Stimulated activated CD8-positive, alpha-beta memory T cell treated with anti-CD3 and anti-CD28 coated beads, Interleukin-15, amount 100 ng/mL, for 1 hour (primary cell): ENCODE data around the gene CIBAR2.

Experiments
- DNase-seq: peaks from one replicate; pipeline ENCODE4 v3.0.0-alpha.2; 2020; ENCODE audit warnings: low read depth

Gene CIBAR2

DNA sequence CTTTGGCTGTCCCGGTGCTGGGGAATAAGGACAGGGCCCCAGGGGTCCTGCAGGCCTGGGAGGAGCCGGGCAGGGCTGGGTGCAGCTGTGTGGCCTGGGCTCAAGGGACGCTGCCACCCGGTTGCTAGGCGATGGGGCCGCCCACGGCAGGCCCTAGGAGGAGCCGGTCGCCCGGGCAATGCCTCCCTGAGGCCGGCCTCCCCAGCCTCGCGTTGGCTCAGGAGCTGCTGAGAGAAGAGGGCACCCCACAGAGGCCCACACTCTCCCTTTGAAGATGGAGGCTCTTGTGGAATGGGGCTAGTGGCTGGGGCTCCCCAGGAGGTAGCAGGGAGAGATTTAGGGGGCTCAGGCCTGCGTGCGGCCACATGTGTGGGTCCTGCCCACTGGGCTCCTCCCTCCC is at the start of gene CIBAR2:
CIBAR2 (minus strand) TSS at position 109 of the 400 bp plus-strand sequence. CDS start 120 bp downstream, outside the sequence.
- no peak for DNase-seq

GRCh38 chr16:85159179-85159980 is 47.1 kb upstream of the CIBAR2 start:
- DNase-seq, result no peak

DNA sequence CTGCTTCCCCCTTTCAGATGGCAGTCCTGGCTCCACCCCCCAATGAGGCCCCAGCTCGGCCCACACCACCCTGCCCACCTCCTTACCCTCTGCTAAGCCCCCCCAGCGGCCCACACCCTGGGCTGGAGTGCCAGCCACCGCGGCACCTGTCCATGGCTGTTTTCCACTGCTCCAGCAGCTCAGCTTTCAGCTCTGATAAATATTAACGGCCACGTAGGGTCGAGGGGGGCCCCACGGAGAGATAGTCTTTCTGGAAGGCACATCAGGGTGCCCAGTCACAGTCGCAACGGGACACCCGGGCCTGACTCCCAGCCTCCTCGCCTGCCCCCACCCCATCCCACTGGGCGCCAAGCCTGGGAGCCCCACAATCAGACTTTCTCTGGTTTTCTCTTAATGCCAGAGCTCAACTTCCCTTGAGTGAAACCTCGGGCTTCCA is 46.5 kb upstream of the CIBAR2 start:
- no peak for DNase-seq

DNA sequence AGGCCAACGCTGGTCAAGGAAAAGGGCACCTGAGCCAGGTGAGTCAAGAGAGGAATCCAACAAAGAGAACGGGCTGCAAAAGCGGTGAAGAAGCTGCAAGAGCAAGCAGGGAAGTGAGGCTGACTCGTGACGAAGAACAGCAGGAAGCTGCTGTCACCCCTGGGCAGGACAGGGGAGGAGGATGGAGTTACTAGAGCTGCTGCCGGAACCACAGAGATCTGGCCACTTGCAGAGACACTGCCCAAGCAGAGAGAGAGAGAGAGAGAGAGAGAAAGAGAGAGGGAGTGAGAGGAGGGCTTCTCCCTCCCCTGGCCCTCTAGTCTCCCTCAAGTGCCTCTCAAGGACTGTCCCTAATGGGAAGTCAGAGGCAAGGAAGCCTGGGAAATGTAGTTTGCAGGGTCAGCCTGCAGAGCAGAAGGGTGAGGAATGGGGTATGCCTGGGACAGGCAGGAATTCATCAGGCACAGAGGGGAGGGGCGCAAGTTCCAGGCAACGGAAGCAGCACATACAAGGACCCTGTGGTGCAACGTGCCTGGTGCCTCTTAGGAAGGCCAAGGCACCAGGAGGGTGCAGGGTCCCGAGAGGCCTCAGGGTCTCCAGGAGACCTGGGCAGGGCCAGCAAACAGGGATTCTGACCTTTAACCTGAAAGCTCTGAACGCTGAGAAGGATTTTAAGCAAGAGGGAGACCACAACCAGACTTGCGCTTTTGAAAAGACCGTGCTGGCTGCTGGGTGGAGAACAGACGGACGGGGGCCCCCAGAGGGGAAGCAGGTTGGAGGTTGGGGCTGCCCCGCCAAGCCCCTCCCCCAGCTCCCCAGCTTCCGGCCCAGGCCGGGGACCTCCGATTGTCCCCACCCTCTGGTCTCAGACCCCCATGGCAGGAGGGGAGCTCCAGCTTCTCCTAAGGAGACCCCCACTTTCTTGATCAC is 45.8 kb upstream of the CIBAR2 start:
- DNase-seq, result no peak

GRCh38 chr16:85157372-85157771 is 45.1 kb upstream of the CIBAR2 start:
- DNase-seq, result no peak

DNA sequence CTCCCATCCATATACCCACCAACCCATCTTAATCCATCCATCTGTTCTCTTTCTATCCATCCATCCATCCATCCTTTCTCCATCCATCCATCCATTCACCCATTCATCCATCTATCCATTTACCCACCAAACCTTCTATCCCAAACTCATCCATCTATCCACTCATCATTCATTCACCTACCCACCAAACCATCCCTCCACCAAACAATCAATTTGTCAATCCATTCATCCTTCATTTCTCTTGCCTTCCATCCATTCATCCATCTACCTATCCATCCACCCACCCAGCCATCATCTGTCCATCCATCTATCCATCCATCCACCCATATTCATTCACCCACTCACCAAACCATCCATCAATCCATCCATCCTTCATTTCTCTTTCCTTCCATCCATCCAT is 44.6 kb upstream of the CIBAR2 start:
- no peak for DNase-seq

DNA sequence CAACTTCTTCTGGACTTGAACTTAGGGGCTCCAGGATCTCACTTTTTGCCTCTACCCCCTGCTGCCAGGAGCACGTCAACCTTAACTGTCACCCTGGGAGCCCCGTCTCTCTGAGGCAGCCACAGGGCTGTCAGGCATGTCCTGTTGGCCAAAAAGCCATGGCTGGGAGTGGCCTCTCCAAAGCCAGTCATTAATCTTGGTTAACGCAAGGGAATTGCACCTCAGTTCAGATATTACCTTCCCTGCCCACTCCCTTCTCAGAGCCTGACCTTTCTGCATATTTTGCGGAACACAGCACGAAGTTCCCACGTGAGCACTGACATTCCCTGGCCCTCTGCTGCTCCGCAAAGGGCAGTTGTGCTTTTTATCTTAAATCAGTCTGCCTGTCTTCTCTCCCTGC is 44.2 kb upstream of the CIBAR2 start:
- DNase-seq, result no peak

- DNase-seq, result no peak
These were observed 41.4 kb upstream of the CIBAR2 start for GRCh38 chr16:85153656-85154091.

DNA sequence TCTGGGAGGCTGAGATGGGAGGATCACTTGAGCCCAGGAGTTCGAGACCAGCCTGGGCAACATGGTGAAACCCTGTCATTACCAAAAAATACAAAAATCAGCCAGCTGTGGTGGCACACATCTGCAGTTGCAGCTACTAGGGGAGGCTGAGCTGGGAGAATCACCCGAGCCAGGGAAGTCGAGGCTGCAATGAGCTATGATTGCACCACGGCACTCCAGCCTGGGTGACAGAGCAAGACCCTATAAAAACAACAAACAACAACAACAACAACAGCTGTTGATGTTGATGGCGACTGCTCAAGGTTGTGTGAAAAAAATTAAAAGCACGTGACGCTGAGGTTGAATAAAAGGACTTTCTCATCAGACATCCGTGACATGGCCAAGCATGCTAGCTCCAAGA is 40.8 kb upstream of the CIBAR2 start:
- DNase-seq, result no peak

DNA sequence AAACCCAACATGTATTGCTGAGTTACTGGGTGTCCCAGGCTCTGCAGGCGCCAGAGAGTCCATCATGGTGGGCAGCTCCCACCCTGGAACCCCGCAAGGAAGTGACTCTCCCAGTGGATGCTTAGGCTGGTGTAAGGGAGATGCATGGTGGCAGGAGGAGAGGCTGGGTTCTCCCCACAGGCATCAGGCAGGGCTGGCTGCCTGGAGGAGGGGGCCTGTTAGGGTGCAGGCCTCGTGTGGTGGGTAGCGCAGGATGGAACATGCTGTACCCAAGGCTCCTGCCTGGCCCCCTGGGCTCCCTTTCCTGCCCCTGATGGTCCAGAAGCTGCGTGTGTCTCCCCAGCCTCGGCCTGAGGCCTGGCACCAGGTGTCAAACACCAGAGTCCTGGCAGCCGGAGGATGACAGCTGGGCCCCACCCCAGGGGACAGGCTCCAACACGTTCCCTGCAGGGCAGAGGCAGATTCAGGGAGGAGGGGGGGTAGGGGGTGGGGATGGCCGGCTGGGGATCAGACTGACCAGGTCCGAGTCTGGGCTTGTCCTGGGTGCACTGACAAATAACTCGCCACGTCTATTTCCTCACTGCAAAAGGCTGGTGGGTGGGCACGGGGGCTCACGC is 40.2 kb upstream of the CIBAR2 start:
- no peak for DNase-seq

DNA sequence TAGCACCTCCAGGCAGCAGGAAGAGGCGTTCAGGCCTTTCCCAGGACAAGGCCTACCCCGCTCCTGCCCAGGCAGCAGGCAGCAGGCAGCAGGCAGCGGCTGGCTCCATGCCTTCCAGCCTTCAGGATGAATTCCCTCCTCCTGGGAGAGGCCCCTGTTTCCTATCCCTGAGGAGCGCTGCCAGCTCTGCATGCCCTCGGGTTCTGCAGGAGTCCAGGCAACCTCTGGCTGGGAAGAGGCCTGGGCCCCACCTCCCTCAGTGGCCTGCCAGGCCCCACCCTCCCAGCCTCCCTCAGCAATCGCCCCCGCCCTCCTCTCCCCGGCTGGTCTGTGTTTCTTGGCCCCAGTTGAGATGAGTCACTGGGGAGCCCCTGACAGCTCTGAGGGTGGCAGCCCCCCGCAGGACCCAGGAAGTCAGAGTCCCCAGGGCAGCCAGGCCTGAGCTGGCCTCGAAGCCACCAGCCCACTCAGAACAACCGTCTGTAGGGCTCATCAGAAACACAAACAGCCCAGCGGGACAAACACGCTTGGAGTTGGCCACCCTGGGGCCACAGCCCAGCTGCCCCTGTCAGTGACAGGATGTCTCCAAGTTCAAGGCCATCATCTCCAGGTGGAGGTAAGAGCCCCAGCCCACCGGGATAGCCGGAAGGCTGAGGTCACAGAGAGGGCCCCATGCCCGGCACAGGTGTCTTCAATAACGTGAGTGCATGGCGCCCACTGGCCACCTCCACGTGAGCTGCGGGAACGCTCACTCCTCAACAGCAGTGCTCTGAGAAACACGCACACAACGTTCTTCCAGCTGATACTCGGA is 39.5 kb upstream of the CIBAR2 start:
- DNase-seq, result no peak

DNA sequence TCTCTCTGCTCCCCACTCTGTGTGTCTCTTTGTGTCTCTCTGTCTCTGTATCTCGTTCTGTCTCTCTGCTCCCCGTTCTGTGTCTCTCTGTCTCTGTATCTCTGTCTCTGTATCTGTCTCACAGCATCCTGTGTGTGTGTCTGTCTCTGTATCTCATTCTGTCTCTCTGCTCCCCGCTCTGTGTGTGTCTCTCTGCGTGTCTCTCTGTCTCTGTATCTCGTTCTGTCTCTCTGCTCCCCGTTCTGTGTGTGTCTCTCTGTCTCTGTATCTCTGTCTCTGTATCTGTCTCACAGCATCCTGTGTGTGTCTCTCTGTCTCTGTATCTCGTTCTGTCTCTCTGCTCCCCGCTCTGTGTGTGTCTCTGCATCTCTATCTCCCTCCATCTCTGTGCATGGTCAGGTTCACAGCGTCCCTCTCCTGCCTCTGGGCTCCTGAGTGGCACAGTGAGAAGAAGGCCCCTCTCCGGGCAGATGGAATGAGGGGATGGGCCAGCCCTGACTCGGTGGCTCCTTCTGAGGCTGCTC is 38.9 kb upstream of the CIBAR2 start:
- no peak for DNase-seq

DNA sequence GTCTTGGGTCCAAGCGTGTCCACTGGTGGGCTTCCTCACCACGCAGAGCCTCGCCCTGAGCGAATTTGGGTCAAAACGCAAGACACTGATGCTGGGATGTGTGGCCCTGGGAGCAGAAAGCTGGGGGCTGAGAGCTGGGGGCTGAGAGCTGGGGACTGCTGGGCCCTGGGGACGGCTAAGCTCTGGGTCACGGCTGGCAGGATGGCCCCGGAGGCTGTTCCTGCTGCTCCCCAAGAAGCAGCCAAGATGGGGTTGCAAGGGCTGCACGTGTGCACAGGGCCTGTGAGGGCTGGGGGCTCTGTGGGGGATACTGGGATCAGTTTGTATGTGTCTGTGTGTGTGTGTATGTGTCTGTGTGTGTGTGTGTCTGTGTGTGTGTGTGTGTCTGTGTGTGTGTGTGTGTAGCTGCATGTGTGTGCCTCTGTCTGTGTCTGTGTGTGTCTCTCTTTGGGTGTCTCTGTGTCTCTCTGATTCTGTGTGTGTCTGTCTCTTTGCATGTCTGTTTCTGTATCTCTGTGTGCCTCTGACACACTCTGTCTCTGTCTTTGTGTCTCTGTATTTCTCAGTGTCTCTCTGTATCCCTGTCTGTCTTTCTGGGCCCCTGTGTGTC is 38.2 kb upstream of the CIBAR2 start:
- no peak for DNase-seq

DNA sequence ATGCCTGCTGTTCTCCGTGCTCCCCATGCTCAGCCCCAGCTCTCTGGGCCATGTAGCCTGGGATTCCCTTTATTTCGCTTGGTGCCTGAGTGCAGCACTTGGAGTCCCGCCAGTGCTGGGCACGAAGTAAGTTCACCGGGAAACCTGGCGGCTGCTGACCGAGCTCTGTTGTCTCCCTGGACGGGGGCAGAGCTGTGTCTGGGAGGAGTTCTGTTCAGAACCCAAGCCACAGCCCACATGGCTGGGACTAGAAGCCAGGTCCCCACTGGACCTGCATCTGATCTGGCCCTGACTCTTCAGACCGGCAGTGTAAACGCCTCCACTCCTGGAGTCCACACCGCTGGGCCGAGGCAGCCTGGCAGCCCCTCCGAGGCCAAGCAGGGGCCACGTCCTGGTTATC is 37.5 kb upstream of the CIBAR2 start:
- DNase-seq, result no peak

DNA sequence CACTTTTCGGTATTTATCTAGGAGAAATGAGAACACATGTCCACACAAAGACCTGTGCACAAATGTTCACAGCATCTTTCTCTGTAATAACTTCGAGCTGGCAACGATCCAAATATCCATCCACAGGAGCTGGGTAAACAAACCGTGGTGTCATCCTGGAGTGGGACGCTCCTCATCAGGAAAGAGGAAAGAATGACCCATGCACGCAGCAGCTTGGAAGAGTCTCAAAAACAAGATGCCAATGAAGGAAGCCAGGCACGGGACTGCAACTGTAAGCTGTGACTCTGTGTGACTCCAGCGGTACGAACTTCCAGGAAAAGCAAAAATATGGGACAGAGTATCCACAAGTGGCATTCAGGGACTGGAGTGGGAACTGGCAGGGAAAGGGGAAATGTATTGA is 36.7 kb upstream of the CIBAR2 start:
- no peak for DNase-seq

- no peak for DNase-seq
These were observed 34.8 kb upstream of the CIBAR2 start for GRCh38 chr16:85146922-85147651.

DNA sequence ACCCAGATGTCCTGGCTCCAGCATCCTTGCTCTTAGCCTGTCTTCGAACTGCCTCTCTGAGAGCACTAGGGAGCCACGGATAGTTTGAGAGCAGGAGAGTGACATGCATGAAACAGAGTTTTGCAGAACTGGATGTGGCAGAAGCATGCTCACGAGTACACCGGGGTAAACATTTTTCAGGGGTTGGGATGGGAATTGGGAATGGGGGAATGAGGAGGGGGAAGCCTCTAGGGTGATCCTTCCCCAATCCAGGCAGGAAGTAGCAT is 34.2 kb upstream of the CIBAR2 start:
- DNase-seq, result no peak

- DNase-seq, result no peak
These were observed 33.7 kb upstream of the CIBAR2 start for GRCh38 chr16:85145734-85146531.

DNA sequence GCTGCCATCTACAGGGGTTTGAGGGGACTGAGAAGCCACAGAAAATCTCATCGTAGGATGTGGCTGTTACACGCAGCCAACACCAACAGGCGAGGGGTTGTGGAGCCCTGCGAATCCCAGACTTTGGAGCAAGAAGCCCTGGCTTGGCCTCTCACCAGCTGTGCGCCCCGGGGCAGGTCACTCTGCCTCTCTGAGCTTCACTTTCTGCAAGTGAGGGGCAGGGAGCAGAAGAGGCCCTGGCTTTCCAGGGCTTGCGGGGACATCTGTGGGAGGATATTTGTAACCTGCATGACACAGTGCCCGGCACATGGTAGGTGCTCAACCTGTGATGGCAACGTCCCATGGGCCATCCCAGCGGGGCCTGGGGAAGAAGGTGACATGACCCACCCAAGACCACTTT is 32.9 kb upstream of the CIBAR2 start:
- no peak for DNase-seq
